BE2C (cell line): ENCODE results near the gene FAM43A. TPM values are rescaled to one million over a fixed set of nuclear protein-coding genes. Genes with fewer than 3 reads are reported as not detected.

Experiments used
- DNase-seq: peaks from one replicate; pipeline ENCODE4 v3.0.0-alpha.2; 2020
- H3K27me3 ChIP-seq: fragments of 250-450 bp; sonication (Bioruptor Pico); 2 replicates; pipeline ENCODE4 v1.5.1; 2020; ENCODE audit warnings: mild to moderate bottlenecking
- H3K36me3 ChIP-seq: fragments of 250-450 bp; sonication (Bioruptor Pico); 2 replicates; pipeline ENCODE4 v1.5.1; 2020; ENCODE audit warnings: mild to moderate bottlenecking
- H3K4me1 ChIP-seq: fragments of 250-450 bp; sonication (Bioruptor Pico); 2 replicates; pipeline ENCODE4 v1.5.1; 2020
- H3K4me3 ChIP-seq: 2 replicates; pipeline ENCODE4 v1.5.1; 2011; ENCODE audit warnings: low read depth, low read length
- H3K9me3 ChIP-seq: fragments of 250-450 bp; sonication (Bioruptor Pico); 2 replicates; pipeline ENCODE4 v1.5.1; 2020
- polyA plus RNA-seq: library from polyadenylated mRNA; unstranded; fragments of >200 nt; gene quantifications from one replicate; pipeline ENCODE4 v1.2.1, GENCODE V29; 2012; ENCODE audit warnings: low read depth, missing spikeins; ENCODE audit not compliant: insufficient read length, insufficient read depth
- TF ChIP-seq, protein P1 (sequence below): IDR thresholded peaks from 2 replicates; pipeline ENCODE4 v1.5.1; 2012; ENCODE audit warnings: mild to moderate bottlenecking, low read depth, low read length

FAM43A gene, protein sequence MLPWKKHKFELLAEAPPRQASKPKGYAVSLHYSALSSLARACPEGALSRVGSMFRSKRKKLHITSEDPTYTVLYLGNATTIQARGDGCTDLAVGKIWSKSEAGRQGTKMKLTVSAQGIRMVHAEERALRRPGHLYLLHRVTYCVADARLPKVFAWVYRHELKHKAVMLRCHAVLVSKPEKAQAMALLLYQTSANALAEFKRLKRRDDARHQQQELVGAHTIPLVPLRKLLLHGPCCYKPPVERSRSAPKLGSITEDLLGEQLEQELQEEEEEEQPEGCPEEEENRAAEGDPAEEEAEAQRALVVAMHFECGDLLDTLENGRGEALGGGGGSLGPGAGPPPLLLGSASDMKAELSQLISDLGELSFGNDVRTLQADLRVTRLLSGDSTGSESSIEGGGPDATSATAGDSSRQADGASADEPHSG
- 57.6 TPM for polyA plus RNA-seq

DNA sequence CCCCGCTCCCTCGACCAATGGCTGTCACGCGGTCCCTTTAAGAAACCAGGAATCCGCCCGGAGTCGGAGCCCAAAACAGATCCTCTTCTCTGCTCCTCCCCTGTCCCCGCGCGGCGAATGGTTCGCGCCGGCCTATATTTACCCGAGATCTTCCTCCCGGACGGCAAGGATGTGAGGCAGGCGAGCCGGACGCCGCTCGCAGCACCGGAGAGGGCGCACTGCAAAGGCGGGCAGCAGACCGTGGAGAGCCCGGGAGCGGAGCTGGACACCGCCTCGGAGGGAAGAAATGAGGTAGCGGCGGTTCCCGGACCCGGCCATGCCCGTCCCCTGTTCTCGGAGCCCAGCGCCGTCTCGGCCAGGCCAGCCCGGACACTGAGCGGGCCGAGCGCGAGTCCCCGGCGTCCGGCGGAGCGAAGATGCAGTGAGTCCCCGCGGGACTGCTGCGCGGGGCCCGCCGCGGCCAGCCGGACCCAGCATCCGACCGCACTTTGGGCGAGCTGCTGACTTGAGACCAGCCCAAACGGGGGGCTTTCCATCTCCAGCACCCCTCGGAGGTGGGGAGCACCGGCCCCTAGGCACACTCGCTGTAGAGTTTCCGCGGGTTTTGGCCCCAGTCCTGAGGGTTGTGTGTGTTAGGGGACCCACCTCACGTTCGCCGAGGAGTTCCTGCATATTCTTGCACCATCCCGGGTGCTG, at the start of gene FAM43A:
Gene FAM43A, plus strand, starts transcription at position 166 of the 696 bp plus-strand sequence. CDS start 944 bp downstream, outside the sequence.
- H3K27me3 ChIP-seq: no peaks in the 10 kb centered on the region
- no peaks in the 10 kb centered on the region for H3K9me3 ChIP-seq
- peak; percentile 94 for DNase-seq
- TF ChIP-seq, protein P1, sequence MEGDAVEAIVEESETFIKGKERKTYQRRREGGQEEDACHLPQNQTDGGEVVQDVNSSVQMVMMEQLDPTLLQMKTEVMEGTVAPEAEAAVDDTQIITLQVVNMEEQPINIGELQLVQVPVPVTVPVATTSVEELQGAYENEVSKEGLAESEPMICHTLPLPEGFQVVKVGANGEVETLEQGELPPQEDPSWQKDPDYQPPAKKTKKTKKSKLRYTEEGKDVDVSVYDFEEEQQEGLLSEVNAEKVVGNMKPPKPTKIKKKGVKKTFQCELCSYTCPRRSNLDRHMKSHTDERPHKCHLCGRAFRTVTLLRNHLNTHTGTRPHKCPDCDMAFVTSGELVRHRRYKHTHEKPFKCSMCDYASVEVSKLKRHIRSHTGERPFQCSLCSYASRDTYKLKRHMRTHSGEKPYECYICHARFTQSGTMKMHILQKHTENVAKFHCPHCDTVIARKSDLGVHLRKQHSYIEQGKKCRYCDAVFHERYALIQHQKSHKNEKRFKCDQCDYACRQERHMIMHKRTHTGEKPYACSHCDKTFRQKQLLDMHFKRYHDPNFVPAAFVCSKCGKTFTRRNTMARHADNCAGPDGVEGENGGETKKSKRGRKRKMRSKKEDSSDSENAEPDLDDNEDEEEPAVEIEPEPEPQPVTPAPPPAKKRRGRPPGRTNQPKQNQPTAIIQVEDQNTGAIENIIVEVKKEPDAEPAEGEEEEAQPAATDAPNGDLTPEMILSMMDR: peak; percentile 12; the same call in 1 of the 2 replicates
- H3K36me3 ChIP-seq: no peaks in the 10 kb centered on the region
- H3K4me3 ChIP-seq: peak within 1 kb of the TSS; percentile 92
- peaks cover 22% of the 10 kb centered on the region for H3K4me1 ChIP-seq

DNA sequence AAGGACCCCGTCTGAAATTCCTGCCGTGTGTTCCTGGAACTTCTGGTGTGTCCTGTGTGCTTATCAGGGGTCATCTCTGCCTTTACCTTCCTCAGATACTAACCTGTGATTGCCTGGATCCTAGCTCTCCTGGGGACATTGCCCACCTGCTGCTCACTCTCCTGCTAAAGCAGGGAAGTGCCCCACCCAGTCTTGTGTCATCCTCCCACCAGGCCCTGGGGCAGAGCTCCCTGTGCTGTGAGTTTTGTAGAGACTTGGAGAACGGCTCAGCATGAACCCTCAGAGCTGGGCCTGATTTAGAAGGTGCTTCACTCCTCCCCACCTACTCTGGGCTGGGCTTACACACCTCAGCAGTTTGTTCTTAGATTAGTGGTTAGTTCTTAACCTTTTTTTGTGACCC, 48.6 kb upstream of the FAM43A start:
- Histone ChIP-seq H3K4me1 (no peaks in the 10 kb centered on the region; the same call in 1 of the 2 replicates), H3K4me3 (no peak overlapping the region), H3K9me3 (no peaks in the 10 kb centered on the region), H3K27me3 (no peaks in the 10 kb centered on the region), H3K36me3 (peaks cover 23% of the 10 kb centered on the region)
- TF ChIP-seq, protein P1: no peak
- no peak for DNase-seq

DNA sequence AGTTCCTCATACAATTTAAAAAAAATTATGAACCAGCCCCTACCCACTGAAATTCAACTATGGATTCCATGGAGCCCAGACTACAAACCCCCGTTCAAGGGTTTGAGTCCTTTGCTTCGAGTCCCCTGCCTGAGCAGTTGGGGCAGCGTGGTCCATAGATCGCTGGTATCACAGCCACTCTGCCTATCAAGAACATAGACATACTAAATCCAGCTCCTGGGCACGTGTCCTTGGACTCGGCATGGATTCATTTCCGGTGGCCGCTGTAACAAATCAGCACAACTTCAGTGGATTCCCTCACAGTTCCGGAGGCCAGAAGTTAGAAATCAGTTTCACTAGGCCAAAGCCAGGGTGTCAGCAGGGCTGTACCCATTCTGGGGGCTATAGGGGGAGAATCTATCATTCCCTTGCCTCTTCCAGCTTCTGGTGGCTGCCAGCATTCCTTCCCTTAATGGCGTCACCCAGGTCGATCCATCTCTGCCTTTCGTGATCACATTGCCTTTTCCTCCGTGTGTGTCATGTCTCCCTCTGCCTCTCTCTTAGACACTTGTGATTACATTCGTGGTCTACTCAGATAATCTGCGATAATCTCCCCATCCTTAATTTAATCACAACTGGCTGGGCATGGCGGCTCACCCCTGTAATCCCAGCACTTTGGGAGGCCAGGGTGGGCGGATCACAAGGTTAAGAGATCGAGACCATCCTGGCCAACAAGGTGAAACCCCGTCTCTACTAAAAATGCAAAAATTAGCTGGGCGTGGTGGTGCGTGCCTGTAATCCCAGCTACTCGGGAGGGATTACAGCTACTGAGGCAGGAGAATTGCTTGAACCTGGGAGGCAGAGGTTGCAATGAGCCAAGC, 47.9 kb upstream of the FAM43A start:
- peaks cover 30% of the 10 kb centered on the region for H3K36me3 ChIP-seq
- no peaks in the 10 kb centered on the region; the same call in 1 of the 2 replicates for H3K4me1 ChIP-seq
- no peaks in the 10 kb centered on the region for H3K9me3 ChIP-seq
- no peak for DNase-seq
- TF ChIP-seq, protein P1: no peak
- H3K4me3 ChIP-seq: no peak overlapping the region
- H3K27me3 ChIP-seq: no peaks in the 10 kb centered on the region

DNA sequence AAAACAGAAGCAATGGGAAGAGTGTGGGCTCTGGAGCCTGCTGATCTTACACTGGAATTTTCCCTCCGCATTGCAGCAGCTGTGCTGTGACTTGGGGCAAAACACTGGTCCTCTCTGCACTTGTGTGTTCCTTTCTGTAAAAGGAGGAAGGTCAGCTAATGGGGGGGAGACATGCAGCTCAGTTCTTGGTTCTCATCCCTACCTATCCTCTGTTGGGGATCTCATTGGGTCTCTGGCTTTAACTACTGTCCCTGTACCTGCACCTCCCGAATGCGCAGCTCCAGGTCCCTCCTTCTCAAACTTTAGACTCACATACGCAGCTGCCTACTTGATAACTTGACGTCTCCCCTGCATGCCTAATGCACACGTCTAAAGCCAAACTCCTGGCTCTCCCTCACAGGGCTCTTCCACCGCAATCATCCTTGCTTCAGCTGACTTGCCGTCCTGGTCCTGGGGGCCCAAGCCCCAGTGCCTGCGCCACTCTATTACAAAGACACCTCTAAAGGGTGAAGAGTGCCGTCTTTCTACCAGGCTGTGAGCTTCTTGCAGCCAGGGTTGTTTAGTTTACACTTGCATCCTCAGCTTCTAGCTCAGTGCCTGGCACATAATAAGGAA, 46.6 kb upstream of the FAM43A start:
- DNase-seq: no peak
- Histone ChIP-seq H3K36me3 (peaks cover 43% of the 10 kb centered on the region), H3K9me3 (no peaks in the 10 kb centered on the region), H3K4me3 (no peak overlapping the region), H3K4me1 (no peaks in the 10 kb centered on the region; the same call in 1 of the 2 replicates), H3K27me3 (no peaks in the 10 kb centered on the region)
- TF ChIP-seq, protein P1: no peak

DNA sequence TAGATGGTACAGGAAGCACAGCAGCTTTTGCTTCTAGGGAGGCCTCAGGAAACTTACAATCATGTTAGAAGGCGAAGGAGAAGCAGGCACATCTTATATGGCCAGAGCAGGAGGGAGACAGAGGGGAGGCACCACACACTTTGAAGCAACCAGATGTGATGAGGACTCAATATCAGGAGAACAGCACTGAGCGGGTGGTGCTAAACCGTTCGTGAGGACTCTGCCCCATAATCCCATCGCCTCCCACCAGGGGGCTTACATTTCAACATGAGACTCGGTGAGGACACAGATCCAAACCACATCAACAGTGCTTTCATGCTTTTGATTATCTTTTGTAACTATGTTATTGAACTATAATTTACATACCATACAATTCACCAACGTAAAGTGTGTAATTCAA, 44.9 kb upstream of the FAM43A start:
- peak; percentile 66 for DNase-seq
- Histone ChIP-seq H3K4me3 (no peak overlapping the region), H3K4me1 (no peaks in the 10 kb centered on the region; the same call in 1 of the 2 replicates), H3K36me3 (peaks cover 58% of the 10 kb centered on the region), H3K27me3 (no peaks in the 10 kb centered on the region), H3K9me3 (no peaks in the 10 kb centered on the region)
- TF ChIP-seq, protein P1: peak; percentile 61
